ENCODE data around the gene TBC1D17. TPM values are rescaled to one million over a fixed set of nuclear protein-coding genes. Genes with fewer than 3 reads are reported as not detected.

Gene TBC1D17
- total RNA-seq, 1 donor from 2014 or later: 36.8 TPM

DNA sequence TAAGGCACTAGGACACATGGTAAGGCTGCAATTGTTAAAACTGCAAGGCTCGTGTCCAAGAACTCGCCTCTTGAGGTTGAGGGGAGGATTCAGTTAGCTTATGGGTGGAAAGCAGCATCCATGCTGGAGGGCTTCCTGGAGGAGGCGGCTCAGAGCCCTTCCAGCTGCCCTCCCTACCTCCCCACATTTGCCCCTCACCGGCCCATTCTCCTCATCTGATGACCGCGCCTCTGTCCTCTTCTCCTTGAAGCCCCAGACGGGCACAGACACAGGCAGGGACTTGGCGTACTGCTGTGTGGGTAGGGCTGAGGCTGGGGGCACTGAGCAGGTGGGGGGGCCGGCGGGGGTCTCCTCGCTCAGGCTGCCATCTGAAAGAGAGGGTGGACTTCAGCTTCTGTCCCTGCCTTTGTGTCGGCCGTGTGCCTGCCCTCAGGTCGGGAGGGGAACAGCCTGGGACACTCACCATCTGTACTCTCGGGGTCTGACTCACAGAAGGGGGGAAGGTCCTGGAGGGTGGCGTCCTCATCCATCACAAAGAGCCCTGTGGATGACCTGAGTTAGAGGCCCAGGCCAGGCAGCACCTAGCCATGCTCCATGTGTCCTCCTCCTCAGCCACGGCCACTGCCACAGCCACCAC lies 6.0 kb upstream of the TBC1D17 start:
- H3K27me3 Mint-ChIP-seq: no peaks in the 10 kb centered on the region
- H3K27ac Mint-ChIP-seq: peak overlapping the region; percentile 59
- H3K4me1 Mint-ChIP-seq: peaks cover 38% of the 10 kb centered on the region
- DNase-seq: no peak
- intact Hi-C loops (cut with micrococcal nuclease): loop anchor here (10.0 kb wide), 1 partner anchor 113 kb away; no protein-coding TSS in a partner anchor
- H3K4me3 Mint-ChIP-seq: peak overlapping the region; percentile 26
- H3K9me3 Mint-ChIP-seq: no peaks in the 10 kb centered on the region
- peaks cover 14% of the 10 kb centered on the region for H3K36me3 Mint-ChIP-seq (ENCODE audit: low read depth)

DNA sequence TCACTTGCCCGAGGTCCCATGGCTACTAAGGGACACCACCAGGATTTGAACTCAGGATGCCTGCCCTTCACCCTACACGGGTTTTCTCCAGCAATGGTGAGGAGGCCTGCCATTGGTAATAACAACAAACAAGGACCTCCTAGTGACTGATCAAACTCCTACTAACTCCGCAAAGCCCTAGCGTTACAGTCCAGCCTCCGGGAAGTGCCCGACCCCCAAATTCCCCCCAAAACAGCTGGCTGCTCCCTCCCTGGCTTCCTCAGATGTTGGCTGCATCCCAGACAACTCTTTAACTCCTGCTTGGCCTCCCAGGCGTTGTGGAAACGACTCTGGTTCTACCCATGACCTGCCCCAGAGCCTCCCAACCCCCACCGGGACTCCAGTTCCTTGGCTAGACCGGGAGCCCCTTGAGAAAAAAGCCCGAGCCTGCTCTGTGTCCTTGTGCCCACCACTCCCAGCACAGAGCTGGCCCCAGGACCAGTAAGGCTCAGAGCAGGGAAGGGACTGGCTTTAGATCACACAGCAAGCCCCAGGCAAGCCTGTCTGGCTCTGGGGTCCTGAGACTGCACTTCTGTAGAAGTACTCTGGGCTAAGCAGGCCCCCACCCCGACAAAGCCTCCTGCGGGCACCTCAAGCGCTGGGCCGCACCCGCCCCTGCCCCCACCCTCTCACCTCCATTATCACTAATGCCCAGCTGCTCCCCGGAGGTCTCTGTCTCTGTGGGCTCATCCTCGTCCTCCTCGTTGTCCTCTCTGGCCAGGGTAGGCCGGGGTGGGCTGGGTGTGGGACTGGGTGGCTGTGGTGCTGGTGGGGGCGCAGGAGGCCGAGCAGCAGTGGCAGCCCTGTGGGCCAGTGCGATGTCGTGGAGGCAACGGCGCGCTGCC lies 5.0 kb upstream of the TBC1D17 start:
- H3K36me3 Mint-ChIP-seq (ENCODE audit: low read depth): peaks cover 9% of the 10 kb centered on the region
- intact Hi-C loops (cut with micrococcal nuclease): loop anchor here (10.0 kb wide), 1 partner anchor 112 kb away; no protein-coding TSS in a partner anchor
- peaks cover 34% of the 10 kb centered on the region for H3K4me1 Mint-ChIP-seq
- no peak for DNase-seq
- H3K27me3 Mint-ChIP-seq: no peaks in the 10 kb centered on the region
- H3K27ac Mint-ChIP-seq: peak overlapping the region; percentile 59
- peak overlapping the region; percentile 26 for H3K4me3 Mint-ChIP-seq
- H3K9me3 Mint-ChIP-seq: no peaks in the 10 kb centered on the region

DNA sequence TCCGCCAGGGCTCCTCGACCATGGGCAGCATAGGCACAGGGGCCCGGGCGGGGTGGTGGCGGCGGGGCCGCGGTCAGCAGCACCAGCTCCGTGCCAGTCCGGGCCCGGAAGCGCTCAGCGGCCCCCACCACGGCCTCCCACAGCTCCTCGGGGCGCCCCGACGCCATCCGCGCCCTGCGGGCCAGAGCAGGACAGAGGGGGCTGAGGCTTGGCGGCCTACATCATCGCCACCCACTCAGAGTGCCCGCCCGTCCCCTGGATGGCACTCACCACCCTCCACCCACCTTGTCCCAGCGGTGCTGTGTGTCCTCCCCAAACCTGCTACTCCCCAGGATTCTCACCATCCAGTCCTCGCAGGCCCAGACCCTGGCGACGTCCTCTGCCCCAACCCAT lies 4.4 kb upstream of the TBC1D17 start:
- Mint-ChIP-seq H3K9me3 (no peaks in the 10 kb centered on the region), H3K27ac (no peak overlapping the region), H3K36me3 (ENCODE audit: low read depth) (peaks cover 7% of the 10 kb centered on the region), H3K27me3 (no peaks in the 10 kb centered on the region), H3K4me1 (peaks cover 31% of the 10 kb centered on the region), H3K4me3 (no peak overlapping the region)
- intact Hi-C loops (cut with micrococcal nuclease): loop anchor here (10.0 kb wide), 1 partner anchor 112 kb away; no protein-coding TSS in a partner anchor
- DNase-seq: no peak

DNA sequence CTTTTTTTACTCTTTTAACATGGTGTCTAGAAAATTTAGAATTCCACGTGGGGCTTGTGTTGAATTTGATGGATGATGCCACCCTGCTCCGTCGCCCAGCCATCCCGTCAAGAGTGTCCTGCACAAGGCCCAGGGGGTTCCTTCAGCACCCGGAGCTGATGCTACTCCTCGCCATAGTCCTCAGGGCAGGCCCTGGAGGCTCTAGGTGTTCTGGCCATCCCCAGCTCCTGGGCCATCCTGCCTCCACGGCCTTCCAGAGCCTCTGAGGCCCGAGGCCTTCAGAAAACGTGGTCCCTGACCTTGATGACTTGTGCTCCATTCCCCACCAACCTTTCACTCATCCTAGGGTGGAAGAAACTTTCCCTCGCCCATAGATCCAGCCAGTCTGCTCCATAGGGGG lies 3.7 kb upstream of the TBC1D17 start:
- no peak for DNase-seq
- Mint-ChIP-seq H3K4me3 (no peak overlapping the region), H3K27me3 (no peaks in the 10 kb centered on the region), H3K9me3 (no peaks in the 10 kb centered on the region), H3K27ac (no peak overlapping the region), H3K4me1 (peaks cover 31% of the 10 kb centered on the region), H3K36me3 (ENCODE audit: low read depth) (peaks cover 8% of the 10 kb centered on the region)
- intact Hi-C loops (cut with micrococcal nuclease): loop anchor here (10.0 kb wide), 1 partner anchor 111 kb away; no protein-coding TSS in a partner anchor

DNA sequence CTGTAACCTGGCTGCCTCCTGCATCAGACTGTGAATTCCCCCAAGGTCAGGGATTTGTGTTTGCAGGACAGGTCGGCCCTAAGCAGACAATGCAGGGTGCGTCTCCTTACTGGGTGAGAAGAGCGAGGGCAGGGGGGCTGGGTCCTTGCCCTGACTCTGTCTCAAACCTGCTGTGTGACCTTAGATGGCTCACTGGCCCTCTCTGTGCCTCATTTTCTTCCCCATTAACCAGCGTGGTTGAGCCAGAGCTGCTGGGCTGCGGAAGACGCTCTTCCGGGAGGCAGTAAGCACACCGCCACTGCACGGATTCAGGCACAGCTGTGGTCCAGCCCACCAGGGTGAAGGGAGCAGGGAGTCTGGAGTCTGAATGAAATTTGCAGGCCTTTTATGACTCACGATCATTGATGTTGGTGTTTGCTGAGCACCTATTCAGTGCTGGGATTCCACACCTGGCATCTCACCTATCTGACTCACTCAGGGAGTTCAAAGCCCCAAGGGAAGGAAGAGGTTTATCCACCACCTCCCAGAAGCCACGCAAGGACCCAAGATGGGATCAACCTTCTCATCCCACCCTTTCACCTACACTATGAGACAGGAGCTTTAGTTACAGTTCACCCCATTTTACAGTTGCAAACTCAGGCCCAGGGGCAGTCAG lies 2.9 kb upstream of the TBC1D17 start:
- Mint-ChIP-seq H3K4me3 (no peak overlapping the region), H3K9me3 (no peaks in the 10 kb centered on the region), H3K27me3 (no peaks in the 10 kb centered on the region), H3K36me3 (ENCODE audit: low read depth) (peaks cover 12% of the 10 kb centered on the region), H3K27ac (peak overlapping the region; percentile 65), H3K4me1 (peaks cover 34% of the 10 kb centered on the region)
- intact Hi-C loops (cut with micrococcal nuclease): loop anchor here (5.0 to 10.0 kb wide), 2 partner anchors 110 to 1237 kb away; partner anchors contain the start of gene DBP
- no peak for DNase-seq

DNA sequence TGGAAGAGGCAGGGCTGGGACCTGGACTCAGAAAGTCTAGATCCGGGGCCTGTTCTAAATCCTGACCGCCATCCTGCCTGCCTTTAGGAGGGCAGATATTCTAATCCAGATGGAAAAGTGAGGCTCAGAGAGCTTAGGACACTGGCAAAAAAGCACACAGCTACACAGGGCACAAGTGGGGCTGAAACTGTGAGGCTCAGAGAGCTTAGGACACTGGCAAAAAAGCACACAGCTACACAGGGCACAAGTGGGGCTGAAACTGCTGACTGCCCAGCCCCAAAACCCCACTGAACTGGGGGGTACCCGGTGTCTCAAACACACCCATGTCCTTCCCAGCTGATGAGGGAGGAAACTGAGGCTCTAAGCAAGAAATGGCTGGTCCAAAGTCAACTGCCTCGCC lies 2.3 kb upstream of the TBC1D17 start:
- Mint-ChIP-seq H3K4me3 (no peak overlapping the region), H3K27ac (peak overlapping the region; percentile 65), H3K4me1 (peaks cover 33% of the 10 kb centered on the region), H3K9me3 (no peaks in the 10 kb centered on the region), H3K27me3 (no peaks in the 10 kb centered on the region), H3K36me3 (ENCODE audit: low read depth) (peaks cover 14% of the 10 kb centered on the region)
- DNase-seq: no peak
- intact Hi-C loops (cut with micrococcal nuclease): loop anchor here (5.0 to 10.0 kb wide), 2 partner anchors 110 to 1238 kb away; partner anchors contain the start of gene DBP

DNA sequence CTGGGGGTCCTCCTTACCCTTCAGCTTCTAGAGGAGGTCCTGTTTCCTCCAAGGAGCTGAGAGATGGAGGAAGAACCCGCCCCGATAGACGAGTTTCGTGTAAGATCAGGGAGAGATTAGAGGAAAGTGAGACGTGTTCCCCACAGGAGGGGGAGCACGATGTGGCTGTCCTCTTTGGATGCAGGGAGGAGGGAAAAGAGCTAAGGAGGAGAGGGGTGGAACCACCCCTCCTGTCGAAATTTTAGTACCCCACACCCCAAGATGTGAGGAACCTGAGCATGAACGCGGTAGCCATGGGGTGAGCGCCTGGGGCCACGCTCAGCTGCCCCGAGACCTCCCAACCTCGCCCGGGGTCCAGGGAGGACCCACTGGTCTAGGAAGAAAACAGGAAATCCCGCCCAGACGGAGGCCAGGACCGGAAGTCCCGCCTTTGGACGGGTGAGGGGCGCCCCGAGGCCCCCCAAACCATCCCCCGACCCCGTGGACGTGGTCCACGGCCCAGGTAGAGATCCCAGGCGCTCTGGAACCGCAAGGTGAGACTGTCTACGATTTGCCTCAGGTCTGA lies 1.6 kb upstream of the TBC1D17 start:
- H3K27me3 Mint-ChIP-seq: no peaks in the 10 kb centered on the region
- peak; percentile 91 for DNase-seq
- no peak overlapping the region for H3K4me3 Mint-ChIP-seq
- peaks cover 29% of the 10 kb centered on the region for H3K4me1 Mint-ChIP-seq
- intact Hi-C loops (cut with micrococcal nuclease): loop anchor here (1.0 to 10.0 kb wide), 6 partner anchors 26 to 1239 kb away; partner anchors contain the start of genes DBP, RPS11 and RRAS
- H3K9me3 Mint-ChIP-seq: no peaks in the 10 kb centered on the region
- H3K36me3 Mint-ChIP-seq (ENCODE audit: low read depth): peaks cover 20% of the 10 kb centered on the region
- no peak overlapping the region for H3K27ac Mint-ChIP-seq

DNA sequence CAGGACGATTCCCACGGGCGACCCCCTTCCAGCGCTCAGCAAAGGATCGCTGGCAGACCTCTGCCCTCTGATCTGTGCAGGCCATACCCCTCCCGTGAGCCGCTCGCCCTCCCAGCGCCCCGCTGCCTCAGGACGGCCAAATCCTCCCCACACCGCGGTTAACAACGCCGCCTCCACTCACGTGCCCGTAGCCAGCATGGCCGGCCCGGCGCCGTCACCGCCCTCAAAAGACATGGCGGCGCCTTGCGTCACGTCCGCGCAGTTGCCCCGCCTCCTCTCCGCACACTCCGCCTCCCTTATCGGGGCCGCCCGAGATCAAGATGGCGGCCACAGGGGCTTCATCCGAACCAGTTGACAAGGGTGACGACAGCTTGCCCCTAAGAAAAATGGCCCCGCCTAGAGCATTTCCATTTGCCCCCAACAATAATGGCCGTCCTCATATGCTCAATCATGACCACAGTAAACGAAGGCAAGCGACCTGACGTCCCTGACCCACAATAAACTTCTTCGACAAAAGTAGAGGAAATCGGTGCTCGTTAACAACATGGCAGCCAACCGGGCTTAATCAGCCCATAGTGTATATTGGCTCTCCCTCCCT lies 981 bp upstream of the TBC1D17 start:
- peaks cover 23% of the 10 kb centered on the region for H3K36me3 Mint-ChIP-seq (ENCODE audit: low read depth)

DNA sequence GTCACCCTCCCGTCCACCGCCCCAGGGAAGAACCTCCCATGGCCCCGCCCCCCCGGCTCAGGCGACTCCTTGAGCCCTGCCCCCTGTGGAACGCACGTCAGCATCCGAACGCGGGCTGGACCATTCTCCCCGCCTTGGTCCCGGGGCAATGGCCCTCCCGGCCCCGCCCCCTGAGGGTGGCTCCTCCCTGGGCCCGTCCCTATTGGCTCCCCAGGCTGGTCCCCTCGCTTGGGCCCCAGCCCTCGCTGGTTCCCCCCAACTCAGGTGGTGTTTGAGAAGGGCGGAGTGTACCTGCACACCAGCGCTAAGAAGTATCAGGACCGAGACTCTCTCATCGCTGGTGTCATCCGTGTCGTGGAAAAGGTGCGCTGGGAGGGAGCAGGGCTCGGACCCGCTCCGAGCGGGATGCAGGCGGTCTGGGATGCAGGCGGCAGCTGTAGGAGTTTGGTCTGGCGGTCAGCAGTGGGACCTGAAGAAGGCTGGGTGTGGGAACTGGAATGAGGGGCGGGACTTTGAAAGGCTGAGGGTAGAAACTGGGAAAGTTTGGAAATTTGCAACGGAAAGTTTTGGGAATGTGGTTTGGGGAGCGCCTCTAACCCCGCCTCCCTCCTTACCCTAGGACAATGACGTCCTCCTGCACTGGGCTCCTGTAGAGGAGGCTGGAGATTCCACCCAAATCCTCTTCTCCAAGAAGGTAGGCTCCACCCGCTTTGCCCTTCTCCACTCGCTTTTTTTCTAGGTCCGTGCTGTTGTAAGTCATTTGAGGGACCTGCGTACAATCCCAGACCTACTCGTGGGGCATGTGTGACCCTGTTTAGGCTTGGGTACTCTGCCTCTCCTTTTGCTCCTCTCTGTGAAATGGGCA lies 609 bp downstream of the TBC1D17 start:
- no peaks in the 10 kb centered on the region for H3K27me3 Mint-ChIP-seq
- no peak overlapping the region for H3K27ac Mint-ChIP-seq
- H3K4me3 Mint-ChIP-seq: no peak overlapping the region
- DNase-seq: peak; percentile 100
- H3K36me3 Mint-ChIP-seq (ENCODE audit: low read depth): peaks cover 30% of the 10 kb centered on the region
- intact Hi-C loops (cut with micrococcal nuclease): loop anchor here (1.0 to 10.0 kb wide), 10 partner anchors 9 to 1241 kb away; partner anchors contain the start of genes ATF5, DBP, FUZ and NUP62
- peaks cover 21% of the 10 kb centered on the region for H3K4me1 Mint-ChIP-seq
- no peaks in the 10 kb centered on the region for H3K9me3 Mint-ChIP-seq

More for the DNA sequence above, 981 bp upstream of the TBC1D17 start:
- DNase-seq: peak; percentile 100
- Mint-ChIP-seq H3K27me3 (no peaks in the 10 kb centered on the region), H3K27ac (no peak overlapping the region), H3K4me1 (peaks cover 29% of the 10 kb centered on the region), H3K4me3 (no peak overlapping the region), H3K9me3 (no peaks in the 10 kb centered on the region)
- intact Hi-C loops (cut with micrococcal nuclease): loop anchor here (1.0 to 10.0 kb wide), 13 partner anchors 7 to 1239 kb away; partner anchors contain the start of genes ATF5, DBP, FUZ and NUP62

DNA sequence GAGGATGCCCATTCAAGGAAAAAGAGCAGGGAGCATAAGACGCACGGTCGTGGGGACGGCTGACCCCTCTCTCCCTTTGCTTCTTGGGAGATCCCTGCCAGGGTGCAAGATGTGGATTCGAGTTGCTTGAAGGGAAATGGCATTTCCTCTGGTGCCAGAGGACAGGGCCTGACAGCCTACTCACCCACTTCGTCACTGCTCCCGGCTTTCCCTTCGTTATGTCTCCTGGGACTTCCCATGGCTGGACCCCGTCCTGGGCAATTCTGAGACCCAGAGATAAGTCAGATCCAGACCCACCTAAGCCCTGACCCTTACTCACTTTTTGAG lies 1.2 kb downstream of the TBC1D17 start:
- Mint-ChIP-seq H3K36me3 (ENCODE audit: low read depth) (peaks cover 35% of the 10 kb centered on the region), H3K4me3 (no peak overlapping the region), H3K9me3 (no peaks in the 10 kb centered on the region), H3K27ac (no peak overlapping the region), H3K4me1 (peaks cover 21% of the 10 kb centered on the region), H3K27me3 (no peaks in the 10 kb centered on the region)
- intact Hi-C loops (cut with micrococcal nuclease): loop anchor here (5.0 to 10.0 kb wide), 2 partner anchors 106 to 1241 kb away; partner anchors contain the start of gene DBP
- peak; percentile 63 for DNase-seq

DNA sequence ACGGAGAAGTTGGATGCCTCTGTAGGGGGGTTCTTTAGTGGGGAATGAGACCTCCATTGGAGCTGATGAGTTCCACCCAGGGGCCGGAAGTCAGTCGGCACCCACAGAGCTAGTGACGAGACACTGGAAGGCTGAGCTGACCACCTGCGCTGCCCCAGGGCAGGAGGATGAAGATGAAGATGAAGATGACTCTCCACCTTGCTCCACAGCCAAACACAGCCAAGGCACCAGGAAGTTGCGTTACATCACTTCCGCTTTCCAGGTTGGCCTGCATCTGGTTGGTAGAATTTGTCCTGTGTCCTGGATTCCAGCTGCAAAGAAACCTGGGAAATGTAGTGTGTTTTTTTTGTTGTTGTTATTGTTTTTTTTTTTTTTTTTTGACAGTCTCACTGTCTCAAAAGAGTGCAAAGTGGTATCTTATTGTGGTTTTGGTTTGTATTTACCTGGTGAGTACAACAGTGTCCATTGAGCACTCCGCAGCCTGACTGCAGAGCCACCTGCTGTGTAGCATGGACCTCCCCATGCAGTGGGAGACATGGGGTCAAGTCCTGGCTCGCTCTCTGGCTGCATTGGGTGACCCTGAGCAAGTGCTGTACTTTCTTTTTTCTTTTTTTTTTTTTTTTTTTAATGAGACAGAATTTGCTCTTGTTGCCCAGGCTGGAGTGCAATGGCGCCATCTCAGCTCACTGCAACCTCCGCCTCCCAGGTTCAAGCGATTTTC lies 1.9 kb downstream of the TBC1D17 start:
- peak; percentile 74 for DNase-seq
- Mint-ChIP-seq H3K4me1 (peaks cover 21% of the 10 kb centered on the region), H3K27me3 (no peaks in the 10 kb centered on the region), H3K27ac (no peak overlapping the region), H3K36me3 (ENCODE audit: low read depth) (peaks cover 39% of the 10 kb centered on the region), H3K4me3 (no peak overlapping the region), H3K9me3 (no peaks in the 10 kb centered on the region)
- intact Hi-C loops (cut with micrococcal nuclease): loop anchor here (5.0 to 10.0 kb wide), 2 partner anchors 105 to 1242 kb away; partner anchors contain the start of gene DBP
